Dermis blood vessel endothelial cell (primary cell): ENCODE measurements around the gene PHLPP1. TPM values are rescaled to one million over a fixed set of nuclear protein-coding genes. Genes with fewer than 3 reads are reported as not detected.

Experiments
- DNase-seq: peaks from one replicate; pipeline ENCODE4 v3.0.0; 2010
- total RNA-seq: library from RNA; depleted of rRNA; stranded (reverse); fragments of >200 nt; gene quantifications from 2 replicates; pipeline ENCODE4 v1.2.3, GENCODE V29; 2014

Gene PHLPP1
- total RNA-seq, 1 donor from 2014 or later = 9.4 TPM

DNA sequence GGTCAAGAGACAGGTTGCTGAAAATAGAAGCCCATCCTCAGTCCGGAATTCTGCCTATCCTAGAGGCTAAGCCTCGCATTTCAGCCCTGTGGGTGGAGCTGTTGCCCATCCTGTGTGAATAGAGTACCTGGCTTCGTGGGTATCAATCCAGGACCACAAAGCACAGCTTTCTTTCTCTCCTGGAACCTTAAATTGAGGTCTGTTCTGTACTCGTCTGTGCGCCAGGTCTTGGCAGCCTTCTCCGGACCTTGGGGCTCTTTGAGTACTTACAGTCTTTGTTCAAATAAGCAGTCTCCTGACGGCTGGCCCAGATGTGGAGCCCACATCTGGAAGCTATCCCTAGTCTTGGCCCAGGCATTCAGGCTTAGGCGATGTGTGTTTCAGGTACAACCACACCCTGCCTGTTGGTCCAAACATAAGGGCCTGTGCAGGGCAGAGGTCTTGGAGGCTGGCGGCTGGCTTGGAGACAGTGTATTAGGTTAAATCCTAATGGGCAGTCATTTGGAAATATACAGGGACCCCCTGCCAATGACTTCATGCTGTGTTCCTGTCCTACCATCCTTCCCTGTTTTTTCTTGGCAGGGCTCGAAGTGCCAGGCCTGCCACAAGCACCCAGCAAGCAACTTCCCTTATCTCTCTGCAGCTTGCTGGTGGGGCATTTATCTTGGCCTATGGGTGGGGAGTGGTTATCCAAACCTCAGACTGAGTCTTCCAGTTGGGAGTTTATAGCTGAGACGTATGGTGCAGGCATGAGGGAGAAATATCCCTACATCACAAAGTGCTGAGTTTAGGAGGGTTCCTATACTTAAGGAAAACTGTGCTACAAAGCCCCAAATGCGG is 310.1 kb downstream of the PHLPP1 start:
- DNase-seq = peak; percentile 3

DNA sequence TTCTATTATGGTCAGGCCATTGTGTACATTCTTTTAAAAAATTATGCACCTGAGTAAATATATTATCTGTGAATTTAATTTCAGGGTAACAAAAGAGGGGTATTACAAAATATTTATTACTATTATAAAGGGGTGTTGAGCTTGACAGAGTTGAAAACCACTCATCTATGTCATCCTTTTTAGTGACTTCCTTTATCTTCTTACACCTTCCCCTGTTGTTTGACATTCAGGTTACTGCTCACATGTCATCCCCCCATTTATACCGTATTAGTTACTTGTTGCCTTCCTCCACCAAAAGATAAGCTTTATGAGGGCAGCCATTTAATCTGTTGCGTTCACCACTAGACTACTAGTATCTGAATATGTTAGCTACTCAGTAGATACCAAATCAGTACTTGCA is 313.0 kb downstream of the PHLPP1 start:
- no peak for DNase-seq

Other genes with a start within 250 kb of the PHLPP1 start
- 26.3 and 29.8 TPM in 2 replicates for gene ZCCHC2, start 192.5 kb upstream of the PHLPP1 start, total RNA-seq